Measurements from ENCODE around the gene WAPL.
"Not testable (repeated sequence)": the region's sequence is repeated elsewhere in the genome, so short reads cannot be mapped to it uniquely, and the experiment has no call there.

WAPL gene

DNA sequence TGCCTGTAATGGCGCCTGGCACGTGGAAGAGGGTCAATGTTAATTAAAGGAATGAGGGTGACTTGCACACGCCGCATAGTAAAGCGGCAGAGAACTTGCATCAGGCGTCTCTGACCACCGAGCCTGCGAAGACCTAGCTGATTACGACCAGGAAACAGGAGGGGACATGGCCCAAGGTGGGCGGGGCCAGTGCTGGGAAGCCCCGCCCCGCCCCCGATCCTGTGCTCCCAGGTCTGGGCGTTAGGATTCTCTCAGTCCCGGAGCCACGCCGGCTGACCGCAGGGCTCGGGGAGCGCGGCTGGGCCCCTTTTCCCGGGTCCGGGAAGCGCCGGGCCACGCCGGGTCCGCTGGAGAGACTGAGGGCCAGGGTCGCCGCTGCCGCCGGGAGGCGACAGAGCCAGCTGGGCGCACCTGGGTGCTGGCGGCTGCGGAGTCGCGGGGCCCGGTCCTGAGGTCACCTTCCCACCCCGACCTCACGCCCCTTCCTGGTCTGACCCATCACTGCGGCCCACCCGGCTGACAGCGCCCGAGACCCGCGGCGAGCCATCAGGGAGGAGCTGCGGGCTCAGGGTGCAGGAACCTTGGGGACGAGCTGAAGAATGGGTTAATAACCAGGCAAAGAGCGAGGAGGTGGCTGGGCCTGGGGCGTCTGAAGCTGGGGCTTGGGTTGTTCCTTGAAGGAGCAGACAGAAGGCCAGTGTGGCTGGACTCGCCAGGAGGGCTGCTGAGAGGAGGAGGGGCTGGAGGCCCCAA lies 132.0 kb downstream of the WAPL start:
- FAIRE-seq (no peak), DNase-seq (ENCODE audit: low spot score) (no peak)

DNA sequence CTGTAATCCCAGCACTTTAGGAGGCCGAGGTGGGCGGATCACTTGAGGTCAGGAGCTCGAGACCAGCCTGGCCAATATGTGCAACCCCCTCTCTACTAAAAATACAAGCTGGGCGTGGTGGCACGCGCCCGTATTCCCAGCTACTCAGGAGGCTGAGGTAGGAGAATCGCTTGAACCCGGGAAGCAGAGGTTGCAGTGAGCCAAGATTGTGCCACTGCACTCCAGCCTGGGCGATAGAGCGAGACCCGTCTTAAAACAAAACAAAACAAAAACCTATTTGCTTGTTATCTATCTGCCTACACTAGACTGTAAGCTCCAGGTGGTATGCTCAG lies 132.5 kb downstream of the WAPL start:
- FAIRE-seq; DNase-seq (ENCODE audit: low spot score): not testable (repeated sequence)

DNA sequence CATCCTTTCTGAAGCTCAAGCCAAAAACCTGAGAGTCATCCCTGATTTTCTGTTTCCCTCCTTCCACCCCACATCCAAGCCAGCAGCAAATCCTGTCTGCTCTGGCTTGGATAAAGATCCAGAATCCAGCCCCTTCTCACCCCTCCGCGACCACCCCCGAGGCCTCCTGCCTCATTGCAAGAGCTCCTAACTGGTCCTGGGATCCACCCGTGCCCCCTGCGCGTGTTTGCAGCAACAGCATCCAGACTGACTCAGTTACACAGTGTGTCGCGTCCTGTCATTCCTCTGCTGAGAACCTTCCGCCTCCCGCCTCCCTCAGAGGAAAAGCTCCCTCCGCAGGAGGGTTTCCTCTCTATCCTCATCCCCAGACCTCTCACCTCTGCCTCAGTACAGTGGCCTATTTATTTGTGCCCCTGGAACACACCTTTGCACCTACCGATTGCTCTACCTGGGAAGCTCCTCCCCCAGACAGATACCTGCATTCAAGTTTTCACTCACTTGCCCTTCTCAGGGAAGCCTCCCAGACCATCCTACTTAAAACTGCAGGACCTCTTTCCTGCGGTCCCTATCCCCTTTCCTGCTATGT lies 133.4 kb downstream of the WAPL start:
- DNase-seq (ENCODE audit: low spot score) (no peak), FAIRE-seq (no peak)

DNA sequence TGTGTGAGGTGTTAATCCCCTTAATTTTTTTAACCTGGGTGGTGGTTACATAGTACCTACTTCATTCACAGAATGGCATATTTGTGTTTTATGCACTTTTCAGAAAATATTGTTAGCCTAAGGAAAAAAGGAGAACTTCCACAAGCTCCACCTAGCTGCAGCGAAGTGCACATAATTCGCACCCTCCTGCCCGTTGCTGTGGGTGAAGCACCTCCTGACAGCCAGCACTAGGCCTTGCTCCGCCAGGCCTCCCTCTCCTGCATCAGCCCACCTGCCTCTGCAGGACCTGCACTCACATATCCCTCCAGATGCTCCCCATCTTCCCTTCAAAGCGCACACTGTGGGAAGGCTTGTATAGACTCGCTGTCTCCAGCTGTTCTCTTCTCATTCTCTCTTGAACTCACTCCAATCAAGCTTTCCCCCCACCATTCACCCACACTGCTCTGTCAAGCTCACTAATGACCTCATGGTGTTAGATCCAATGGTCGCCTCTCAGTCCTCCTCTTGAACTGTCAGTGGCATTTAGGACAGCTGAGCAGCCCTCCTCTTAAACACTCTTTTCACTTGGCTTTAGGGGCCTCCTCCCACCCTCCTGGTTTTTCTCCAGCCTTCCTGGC lies 134.3 kb downstream of the WAPL start:
- FAIRE-seq (no peak), DNase-seq (ENCODE audit: low spot score) (no peak)

DNA sequence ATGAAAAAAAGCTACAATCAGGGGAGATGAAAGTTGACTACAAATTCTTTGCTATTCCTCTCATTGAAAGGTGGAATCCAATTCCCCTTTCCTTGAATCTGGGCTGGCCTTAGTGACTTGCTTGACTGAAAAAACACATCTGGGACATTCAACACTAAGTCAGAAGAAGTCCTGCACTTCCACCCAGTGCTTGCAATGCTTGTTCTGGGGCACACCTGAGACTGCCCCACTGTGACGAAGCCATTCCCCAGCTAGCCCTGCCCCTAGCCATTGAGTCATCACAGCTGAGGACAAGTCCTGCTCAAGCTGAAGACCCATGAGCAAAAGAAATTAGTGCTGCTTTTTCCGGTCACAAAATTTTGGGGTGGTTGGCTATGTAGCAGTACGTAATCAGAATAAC lies 135.8 kb downstream of the WAPL start:
- DNase-seq (ENCODE audit: low spot score) (no peak), FAIRE-seq (no peak)
